Measurements from ENCODE around the gene ADGRV1.

ADGRV1 gene, protein sequence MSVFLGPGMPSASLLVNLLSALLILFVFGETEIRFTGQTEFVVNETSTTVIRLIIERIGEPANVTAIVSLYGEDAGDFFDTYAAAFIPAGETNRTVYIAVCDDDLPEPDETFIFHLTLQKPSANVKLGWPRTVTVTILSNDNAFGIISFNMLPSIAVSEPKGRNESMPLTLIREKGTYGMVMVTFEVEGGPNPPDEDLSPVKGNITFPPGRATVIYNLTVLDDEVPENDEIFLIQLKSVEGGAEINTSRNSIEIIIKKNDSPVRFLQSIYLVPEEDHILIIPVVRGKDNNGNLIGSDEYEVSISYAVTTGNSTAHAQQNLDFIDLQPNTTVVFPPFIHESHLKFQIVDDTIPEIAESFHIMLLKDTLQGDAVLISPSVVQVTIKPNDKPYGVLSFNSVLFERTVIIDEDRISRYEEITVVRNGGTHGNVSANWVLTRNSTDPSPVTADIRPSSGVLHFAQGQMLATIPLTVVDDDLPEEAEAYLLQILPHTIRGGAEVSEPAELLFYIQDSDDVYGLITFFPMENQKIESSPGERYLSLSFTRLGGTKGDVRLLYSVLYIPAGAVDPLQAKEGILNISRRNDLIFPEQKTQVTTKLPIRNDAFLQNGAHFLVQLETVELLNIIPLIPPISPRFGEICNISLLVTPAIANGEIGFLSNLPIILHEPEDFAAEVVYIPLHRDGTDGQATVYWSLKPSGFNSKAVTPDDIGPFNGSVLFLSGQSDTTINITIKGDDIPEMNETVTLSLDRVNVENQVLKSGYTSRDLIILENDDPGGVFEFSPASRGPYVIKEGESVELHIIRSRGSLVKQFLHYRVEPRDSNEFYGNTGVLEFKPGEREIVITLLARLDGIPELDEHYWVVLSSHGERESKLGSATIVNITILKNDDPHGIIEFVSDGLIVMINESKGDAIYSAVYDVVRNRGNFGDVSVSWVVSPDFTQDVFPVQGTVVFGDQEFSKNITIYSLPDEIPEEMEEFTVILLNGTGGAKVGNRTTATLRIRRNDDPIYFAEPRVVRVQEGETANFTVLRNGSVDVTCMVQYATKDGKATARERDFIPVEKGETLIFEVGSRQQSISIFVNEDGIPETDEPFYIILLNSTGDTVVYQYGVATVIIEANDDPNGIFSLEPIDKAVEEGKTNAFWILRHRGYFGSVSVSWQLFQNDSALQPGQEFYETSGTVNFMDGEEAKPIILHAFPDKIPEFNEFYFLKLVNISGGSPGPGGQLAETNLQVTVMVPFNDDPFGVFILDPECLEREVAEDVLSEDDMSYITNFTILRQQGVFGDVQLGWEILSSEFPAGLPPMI (N-terminal part only)

DNA sequence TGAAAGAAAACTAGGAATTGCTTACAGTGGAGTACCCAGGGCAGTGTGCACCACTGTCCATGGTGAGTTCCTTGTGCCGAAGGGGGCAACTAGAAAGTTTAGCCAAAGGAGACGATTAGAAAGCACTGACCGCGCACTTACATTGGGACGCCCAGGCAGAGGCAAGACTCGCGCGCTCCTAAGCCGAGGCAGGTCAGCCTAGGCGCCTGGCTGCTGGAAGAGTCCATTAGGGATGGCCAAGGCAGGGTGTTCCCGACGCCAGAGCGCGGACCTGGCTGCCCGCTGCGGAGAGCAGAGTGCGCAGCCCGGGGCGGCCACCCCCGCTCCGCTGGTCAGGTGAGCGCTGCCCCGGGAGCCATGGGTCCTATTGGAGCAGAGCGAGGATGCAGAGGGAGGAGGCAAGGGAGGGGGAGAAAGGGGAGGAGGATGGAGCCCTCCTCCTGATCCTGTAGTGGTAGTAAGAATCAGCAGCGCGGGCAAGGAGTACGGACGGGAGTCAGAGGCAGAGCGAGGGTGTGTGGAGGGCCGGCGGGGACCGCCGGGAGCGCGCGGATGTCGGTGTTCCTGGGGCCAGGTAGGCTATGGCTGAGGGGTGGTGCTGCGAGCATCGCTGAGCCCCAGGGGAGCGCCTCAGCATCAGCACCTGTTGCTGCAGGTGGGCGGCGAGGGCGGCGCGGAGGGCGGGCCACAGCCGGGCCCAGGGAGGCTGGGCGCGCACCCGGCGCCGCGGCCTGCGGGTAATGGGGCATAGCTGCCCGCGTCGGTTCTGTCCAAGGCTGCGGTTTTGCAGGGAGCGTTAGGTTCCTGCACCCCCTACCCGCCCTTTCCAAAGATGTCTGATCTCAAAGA is at the start of gene ADGRV1:
Gene ADGRV1, plus strand, starts transcription at position 454 of the 849 bp plus-strand sequence. Its CDS starts 99 bp downstream, at position 553.
- in situ Hi-C loops (cut with MboI; ENCODE audit: low sequenced_read_pairs) = no loop called here

DNA sequence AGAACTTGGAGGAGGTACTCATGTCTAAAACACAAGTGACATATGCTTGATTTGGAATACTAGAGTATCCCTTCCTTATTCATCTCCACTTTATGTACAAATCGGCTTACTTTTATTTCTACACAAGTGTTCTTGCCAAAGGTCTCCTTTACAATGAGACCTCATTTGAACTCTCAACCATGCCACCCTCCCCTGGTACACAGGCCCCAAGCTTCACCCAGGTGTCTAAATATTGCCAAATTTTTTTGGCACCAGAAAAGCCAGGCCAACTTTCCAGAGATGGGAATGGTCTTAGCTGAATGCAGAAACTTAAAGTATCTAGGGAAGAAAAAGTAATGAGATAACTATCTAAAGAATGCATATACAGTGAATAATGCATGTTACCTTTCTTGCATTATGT is 48.2 kb upstream of the ADGRV1 start:
- in situ Hi-C loops (cut with MboI; ENCODE audit: low sequenced_read_pairs) = no loop called here

DNA sequence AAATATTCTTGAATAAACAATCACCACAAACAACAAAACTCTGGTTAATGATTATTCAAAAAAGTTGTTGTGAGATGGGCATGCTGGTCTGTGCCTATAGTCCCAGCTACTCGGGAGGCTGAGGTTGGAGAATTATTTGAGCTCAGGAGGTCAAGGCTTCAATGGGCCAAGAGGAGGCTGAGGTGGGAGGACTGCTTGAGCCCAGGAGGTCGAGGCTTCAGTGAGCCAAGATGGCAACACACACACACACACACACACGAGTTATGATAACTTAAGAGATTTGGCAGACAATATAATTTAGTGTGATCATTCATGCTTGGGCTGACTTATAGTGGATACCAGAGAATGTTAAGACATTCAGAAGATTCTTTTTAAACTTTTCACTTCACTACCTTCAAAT is 44.1 kb upstream of the ADGRV1 start:
- in situ Hi-C loops (cut with MboI; ENCODE audit: low sequenced_read_pairs) = no loop called here

DNA sequence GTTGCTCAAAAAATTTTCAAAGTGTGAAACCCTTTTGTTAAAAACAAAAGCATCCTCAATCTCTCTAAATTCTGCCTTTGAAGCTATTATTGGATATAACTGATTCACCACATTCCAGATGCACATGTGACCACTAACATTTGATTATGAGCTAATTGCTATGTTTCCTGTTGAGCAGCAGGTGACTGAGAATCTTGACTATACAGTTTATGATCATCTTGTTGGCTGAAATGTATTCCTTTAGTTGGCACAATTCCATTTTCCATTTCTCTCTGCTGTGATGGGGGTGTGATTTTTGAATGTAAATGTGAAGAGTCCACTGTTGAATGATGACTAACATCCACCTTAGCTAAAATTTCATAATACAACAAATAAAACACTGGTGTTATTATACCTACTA is 39.9 kb upstream of the ADGRV1 start:
- in situ Hi-C loops (cut with MboI; ENCODE audit: low sequenced_read_pairs) = no loop called here

DNA sequence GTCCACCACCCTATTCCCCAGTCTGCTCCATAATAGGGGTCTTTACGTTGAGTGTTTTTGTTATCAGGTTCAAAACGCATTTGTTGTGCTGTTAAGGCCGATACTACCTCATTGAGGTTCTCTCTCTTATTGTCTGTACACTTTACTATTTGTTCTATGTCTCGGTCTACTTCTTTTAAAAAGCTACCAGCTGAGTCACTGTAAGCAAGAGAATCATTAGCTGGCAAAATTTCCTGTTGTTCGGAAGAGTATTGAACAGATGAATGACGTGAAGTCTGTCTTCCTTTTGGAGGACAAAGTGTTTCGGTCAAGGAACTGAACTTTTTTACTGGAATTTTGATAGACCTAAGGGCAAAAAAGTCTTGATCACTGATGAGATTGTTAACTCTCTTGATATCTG is 39.5 kb upstream of the ADGRV1 start:
- in situ Hi-C loops (cut with MboI; ENCODE audit: low sequenced_read_pairs) = no loop called here

DNA sequence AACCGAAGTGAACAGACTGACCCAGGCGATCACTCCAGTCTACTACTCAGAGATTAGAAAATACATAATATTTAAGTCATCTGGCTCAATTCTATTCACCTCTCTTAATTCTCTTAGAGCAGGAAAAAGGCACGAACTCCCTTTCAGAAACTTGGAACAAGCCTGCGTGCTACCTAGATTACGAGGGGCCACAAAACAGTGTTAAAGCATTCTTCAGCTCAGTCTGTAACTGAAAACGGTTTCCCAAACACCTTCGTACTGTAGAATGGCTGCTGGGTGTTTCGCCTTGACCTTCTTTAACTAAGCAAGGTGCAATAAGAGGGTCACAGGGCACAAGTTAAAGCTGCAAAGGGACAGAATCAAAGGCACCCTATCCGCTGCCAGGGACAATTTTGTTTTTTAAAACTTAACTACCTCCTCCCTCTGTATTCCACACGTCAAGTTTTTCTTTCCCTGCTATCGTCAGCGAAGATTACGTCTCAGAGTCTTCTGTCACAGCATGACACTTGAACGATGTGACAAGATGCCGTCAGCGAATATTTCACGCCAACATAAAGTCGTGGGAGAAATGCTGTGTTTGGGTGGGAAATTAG is 29.9 kb upstream of the ADGRV1 start:
- in situ Hi-C loops (cut with MboI; ENCODE audit: low sequenced_read_pairs) = no loop called here

DNA sequence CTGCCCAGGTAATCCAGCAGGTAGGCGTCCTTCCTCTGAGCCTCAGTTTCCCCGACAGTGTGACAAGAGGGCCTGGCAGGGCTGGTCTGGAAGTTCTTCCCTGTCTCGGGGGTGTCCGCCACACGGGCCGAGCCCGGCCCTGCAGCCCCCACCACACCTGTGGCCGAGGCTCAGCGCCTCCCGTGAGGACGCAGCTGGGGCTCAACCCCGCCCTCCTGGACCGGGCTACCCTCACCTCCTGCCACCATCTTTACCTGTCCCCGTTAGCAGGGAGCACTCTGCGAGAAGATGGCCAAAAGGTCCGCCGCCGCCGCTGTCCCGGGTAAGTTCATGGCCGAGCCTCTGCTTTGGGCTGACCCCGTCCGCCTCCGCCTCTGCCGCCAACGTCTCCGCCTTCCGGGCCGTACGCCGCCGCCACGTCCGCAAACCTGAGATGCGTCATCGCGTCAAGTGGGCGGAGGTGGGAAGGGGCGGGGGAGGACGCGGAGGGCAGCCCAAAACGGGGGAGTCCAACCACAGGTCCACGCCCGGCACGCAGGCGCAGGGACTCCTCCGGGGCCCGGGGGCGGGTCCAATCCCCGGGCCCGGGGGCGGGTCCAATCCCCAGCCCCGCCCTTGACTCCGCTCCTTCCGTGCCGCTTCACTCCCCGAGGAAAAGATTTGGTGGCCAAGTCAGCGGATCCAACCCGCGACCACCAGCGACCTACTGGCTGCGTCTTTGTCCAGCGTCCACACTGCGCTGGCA is 29.2 kb upstream of the ADGRV1 start, which contains the start of gene LYSMD3:
Gene LYSMD3, minus strand, starts transcription at position 391 of the 745 bp plus-strand sequence. CDS start 4,295 bp downstream, outside the sequence.
- in situ Hi-C loops (cut with MboI; ENCODE audit: low sequenced_read_pairs) = no loop called here

DNA sequence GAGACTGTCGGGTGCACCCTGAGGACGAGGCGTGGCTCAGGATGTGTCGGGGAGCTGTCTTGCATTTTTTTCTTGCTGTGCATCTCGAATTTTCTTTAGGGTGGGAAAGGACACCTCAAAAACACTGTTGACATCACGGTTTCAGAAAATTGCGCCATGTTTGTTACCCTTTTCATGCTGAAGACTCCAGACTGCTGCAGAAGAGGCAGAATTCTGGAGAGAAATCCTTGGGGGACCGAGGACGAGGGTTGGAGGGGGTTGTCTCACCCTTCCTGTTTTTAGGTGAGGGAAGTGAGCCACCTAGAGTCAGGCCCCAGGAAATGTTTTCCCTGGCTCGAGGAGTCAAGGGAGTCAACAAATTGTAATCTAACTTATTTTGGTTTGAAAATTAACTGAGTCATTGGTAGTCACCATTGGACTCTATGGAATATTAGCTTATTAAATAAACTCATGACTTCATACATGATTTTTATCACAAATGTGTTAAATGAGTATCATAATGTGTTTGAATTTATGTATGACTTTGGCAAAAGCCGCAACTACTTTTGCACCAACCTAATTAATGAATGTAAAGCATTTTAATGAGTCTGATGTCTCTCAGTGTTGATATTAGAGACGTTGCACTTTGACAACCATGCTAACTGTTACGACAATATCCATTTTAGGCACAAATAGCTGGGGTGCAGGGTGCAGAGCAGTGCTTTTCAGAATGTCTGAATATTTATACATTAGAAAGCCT is 28.5 kb upstream of the ADGRV1 start:
- in situ Hi-C loops (cut with MboI; ENCODE audit: low sequenced_read_pairs) = no loop called here

DNA sequence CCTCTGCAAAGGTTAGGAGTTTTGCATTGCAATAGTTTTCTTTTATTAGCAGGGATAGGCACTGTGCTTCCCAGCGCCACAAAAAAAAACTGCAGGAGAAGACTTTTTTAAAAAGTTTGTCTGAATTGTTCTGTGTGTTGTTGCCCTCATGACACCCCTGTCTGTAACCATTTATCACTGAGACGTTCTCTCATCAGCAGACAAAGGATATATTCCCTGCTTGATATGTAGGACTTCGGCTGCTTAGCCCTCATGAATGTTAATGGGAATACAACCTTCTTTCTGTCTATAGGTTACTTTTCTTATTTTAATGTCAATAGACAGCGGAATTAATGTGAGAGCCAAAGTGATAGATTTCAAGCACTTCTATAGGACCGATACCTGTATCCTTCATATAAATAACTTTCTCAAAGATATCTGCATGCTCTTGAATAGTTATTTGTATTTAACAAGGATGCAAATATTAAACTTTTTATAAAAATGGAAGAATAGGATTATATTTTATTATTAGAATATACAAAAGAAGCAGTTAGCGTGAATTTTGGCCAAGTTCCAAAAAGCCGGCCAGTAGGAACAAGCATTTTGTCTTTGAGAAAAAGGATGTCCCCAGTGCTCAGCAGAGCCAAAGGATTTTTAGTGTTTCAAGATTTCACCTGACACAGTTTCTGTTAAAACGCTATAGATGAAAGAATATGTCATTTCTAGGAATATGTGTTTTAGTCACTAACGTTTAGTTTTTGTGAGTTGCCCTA is 27.7 kb upstream of the ADGRV1 start:
- in situ Hi-C loops (cut with MboI; ENCODE audit: low sequenced_read_pairs) = no loop called here

DNA sequence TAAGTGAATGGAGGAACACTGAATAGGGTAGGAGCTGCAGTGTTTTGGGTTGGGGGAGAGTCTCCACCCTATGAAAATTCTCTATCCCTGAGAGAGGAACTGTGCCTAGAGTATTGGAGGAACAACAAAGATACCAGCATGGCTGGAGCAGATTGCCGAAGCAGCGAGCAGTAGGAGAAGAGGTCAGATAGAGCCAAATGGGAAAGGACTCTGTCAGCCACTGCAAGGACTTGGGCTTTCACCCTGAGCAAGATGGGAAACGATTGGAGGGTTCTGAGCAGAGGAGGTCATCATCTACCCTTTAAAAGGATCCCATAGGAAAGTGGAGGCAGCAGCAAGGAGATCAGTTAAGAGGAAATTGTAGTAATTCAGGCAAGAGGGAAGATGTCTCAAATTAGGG is 24.8 kb upstream of the ADGRV1 start:
- in situ Hi-C loops (cut with MboI; ENCODE audit: low sequenced_read_pairs) = no loop called here

DNA sequence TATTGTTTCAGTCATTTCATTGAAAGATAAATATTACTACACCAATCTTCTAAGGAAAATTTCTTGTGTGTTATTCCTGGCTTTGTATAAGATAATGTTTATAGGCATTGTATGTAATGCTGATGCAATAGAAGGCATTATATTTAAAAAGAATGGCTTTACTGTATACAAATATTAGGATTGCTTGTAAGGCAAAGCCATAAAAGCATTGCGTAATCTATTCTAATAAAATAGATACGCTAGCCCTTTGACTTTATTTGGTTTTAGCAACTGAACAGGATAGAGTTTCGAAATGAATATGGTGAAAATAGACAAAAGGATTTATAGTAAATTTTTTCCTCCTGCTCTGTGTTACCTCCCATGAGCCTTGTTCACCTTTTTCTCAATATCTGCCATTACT is 23.7 kb upstream of the ADGRV1 start:
- in situ Hi-C loops (cut with MboI; ENCODE audit: low sequenced_read_pairs) = no loop called here

DNA sequence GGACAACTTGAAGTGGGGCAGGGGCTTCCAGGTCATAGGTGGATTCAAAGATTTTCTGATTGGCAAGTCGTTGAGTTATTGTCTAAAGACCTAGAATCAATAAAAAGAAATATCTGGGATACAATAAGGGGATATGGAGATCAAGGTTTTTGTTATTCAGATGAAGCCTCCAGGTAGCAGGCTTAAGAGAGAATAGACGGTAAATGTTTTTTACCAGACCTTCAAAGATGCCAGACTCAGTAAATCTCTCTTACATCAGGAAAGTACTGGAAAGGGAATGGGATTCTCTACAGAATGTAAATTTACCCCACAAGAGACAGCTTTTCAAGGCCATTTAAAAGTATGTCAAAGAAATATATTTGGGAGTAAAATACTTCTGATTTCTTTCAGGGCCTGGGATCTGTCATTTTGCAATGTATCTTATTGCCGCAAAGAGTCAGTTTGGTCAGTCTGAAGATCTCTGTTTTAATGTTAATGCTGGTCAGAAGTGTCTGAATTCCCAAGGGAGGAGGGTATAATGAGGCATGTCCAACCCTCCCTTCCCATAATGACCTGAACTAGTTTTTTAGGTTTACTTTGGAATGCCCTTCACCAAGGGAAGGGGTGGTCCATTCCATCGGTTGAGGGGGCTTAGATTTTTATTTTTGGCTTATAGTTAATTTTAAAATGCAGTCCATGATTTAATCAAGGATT is 15.6 kb upstream of the ADGRV1 start:
- in situ Hi-C loops (cut with MboI; ENCODE audit: low sequenced_read_pairs) = no loop called here

DNA sequence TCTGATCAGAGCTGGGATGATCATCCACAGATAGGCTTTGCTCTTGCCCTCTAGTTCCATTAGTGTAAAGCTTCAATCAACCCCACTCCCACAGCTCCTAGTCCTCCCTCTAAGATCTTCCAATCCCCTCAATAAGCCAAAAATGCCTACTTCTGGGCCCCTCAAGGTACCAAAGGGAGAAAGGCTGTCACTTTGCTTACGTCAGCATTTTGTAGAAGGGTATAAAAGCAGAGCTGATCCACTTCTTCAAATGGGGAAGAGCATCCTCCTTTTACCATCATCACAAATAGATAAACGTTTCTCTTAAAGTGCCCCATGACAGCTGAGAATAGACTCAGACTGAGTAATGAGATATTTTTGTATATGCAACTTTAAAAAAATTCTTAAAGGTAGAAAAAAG is 13.1 kb upstream of the ADGRV1 start:
- in situ Hi-C loops (cut with MboI; ENCODE audit: low sequenced_read_pairs) = no loop called here

DNA sequence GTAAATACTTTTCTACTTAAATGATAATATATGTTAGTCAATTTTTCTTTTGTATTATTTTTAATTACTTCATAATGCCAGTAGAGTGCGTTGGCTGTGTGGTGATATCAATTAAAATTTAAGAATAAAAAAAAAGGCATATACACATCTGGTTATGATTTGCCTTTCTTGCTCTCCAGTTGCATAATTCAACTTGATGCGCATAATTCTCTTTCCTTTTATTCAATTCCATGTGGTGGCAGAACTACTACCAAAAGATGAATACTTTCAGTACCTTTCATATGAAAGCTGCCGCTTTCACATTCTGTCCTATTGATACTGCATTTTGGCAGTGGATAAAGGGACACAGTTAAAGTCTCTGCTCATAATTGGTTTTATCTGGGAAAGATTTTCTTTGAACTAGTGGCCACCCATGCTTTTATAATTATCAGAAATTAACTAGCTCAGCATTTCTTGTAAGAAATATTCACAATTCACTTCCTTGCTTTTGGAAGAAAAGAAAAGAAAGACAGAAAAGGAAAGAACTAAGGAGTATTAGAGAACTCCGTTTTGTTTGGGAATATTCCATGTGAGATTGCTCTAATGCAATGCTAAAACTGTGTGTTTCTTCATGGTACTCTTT is 12.3 kb upstream of the ADGRV1 start:
- in situ Hi-C loops (cut with MboI; ENCODE audit: low sequenced_read_pairs) = no loop called here

DNA sequence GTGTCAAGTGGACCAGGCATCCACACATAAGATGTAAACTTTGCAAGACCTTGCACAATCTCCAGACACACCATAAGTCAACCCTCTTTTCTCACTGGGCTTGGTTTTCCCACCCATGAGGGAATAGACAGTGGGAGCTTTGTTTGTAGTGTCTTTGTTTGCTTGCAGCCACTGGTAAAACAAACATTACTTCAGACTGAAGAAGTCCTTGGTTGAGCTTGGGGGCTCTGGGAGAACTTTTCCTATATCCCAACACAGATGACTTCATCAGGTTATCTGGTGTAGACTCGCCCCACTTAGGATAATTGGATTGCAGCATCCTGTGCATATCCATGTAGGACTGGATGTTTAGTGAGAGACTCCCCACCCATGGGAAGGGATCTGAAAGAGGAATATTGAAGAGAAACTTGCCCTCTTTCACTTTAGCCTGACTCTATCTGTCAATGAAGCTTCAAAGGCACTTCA is 11.5 kb upstream of the ADGRV1 start:
- in situ Hi-C loops (cut with MboI; ENCODE audit: low sequenced_read_pairs) = no loop called here

DNA sequence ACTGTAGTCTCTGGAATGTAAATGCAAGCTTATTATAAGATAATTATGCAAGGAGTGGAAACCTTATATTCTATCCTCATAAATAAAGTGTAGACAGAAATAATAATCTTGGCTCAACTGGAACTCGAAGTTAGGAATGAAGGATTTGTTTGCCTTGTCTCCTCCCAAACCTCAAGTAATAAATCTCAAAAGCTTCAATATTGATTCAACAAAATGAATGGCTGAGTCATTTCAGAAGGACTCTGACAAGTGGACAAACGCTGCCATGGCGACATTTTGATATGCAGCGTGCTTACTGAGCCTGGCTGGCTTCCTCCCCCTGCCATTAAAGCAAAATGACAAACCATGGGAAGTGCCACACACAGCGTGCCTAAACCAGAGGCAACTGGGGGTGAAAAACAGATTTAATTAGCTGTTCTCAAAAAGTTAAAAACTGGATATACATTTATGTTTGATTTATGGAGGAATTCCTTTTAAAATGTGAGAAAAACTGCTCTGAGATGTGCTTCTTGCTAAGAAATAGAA is 10.5 kb upstream of the ADGRV1 start:
- in situ Hi-C loops (cut with MboI; ENCODE audit: low sequenced_read_pairs) = no loop called here

All from hTERT RPE-1 (cell line).